ENCODE results near the gene PDZRN3. TPM values are rescaled to one million over a fixed set of nuclear protein-coding genes. Genes with fewer than 3 reads are reported as not detected.
A peak's percentile ranks its signal among the peaks of the same experiment; 100 is the strongest.

The PDZRN3 gene
- total RNA-seq, 2 donors from 2014 or later, result 6.1 to 10.4 TPM

DNA sequence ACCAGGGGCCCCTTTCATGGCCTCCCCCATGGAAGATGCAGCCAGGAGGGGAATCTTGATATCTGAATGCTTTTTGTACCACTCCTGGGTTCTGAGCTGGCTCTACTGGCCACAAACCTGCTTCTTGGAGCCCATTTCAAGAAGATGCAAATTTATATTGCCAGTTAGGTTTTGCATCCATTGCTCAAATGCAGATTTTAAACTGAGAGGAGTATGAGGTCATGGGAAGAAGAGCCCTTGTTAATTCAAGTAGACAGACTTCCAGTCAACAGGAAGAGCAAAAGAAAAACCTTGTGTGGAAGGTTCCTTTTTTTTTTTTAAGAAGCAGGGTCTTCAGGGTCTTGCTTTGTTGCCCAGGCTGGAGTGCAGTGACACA is 133.5 kb downstream of the PDZRN3 start:
- no peak for TF ChIP-seq CTCF (conservative IDR thresholded peaks at IDR 0.05)
- peaks cover 11% of the 10 kb centered on the region for H3K4me1 ChIP-seq (ENCODE audit: control insufficient read depth, insufficient read depth, low read length)
- H3K27ac ChIP-seq (ENCODE audit: low read depth, low read length), result no peak overlapping the region
- no peak overlapping the region for H3K4me3 Mint-ChIP-seq
- H3K9ac ChIP-seq (ENCODE audit: extremely low read depth, low read length, poor library complexity, severe bottlenecking), result no peak overlapping the region
- H3K4me1 Mint-ChIP-seq, result peaks cover 34% of the 10 kb centered on the region
- H3K27me3 Mint-ChIP-seq (ENCODE audit: insufficient read depth), result no peaks in the 10 kb centered on the region
- H3K9me3 Mint-ChIP-seq, result no peaks in the 10 kb centered on the region
- H3K36me3 ChIP-seq (ENCODE audit: control insufficient read depth, insufficient read depth, low read length), result no peaks in the 10 kb centered on the region
- H3K27me3 ChIP-seq (ENCODE audit: control insufficient read depth, insufficient read depth, low read length, poor library complexity, severe bottlenecking), result no peaks in the 10 kb centered on the region
- H3K9me3 ChIP-seq (ENCODE audit: control insufficient read depth, low read length), result no peaks in the 10 kb centered on the region
- H3K36me3 Mint-ChIP-seq (ENCODE audit: low read depth), result no peaks in the 10 kb centered on the region
- H3K4me3 ChIP-seq (ENCODE audit: low read length), result no peak overlapping the region
- DNase-seq, result no peak
- no peak overlapping the region for H3K27ac Mint-ChIP-seq

DNA sequence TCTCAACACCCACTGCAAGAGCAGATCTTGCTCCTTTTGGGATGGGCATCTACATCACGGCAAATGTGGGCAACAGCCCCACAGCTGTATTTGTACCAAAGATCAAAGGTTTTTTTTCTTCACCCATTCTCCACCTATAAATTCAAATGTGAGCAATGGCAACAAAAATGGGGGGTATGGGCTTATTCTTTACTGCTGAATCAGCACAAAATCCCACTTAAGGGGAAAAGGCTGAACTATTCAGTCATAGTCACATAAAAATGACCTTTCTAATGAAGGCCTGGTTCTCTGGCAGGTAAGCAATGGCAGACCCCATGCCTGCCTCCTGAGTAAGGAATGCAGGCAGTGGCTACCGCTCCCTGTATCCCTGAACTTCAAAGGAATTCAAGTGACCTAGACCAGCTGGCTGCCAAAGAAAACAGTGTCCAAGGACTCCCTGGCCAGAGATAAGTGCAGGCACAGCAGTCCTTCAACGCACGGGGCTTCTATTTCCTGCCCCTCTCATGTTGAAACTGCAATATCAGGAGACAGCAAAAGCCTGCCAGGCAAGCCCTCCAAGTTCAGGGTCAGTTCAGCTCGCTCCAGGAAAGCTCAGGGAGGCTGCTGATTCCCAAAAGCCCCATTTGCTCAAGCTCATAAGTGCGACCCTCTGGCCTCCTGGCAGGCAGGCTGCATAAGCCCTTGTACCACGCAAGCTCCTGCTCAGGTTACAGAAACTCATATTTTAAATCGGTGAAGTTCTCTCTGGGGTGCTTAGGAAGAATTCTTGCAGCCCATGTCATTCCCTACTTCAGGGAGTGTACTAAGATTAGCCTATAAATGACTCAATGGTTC is 134.1 kb downstream of the PDZRN3 start:
- 30 to 43% methylated on average over 4 to 8 of the region's 8 CpGs for WGBS, 2 experiments (ENCODE audit: insufficient coverage in 1 of 2, insufficient read length in 1 of 2)
- Mint-ChIP-seq H3K27ac (peak overlapping the region; percentile 58), H3K9me3 (no peaks in the 10 kb centered on the region), H3K4me3 (no peak overlapping the region), H3K4me1 (peaks cover 37% of the 10 kb centered on the region), H3K27me3 (ENCODE audit: insufficient read depth) (no peaks in the 10 kb centered on the region), H3K36me3 (ENCODE audit: low read depth) (no peaks in the 10 kb centered on the region)
- DNase-seq, result peak; percentile 81
- TF ChIP-seq CTCF (conservative IDR thresholded peaks at IDR 0.05), result no peak
- Histone ChIP-seq H3K9me3 (ENCODE audit: control insufficient read depth, low read length) (no peaks in the 10 kb centered on the region), H3K9ac (ENCODE audit: extremely low read depth, low read length, poor library complexity, severe bottlenecking) (no peak overlapping the region), H3K36me3 (ENCODE audit: control insufficient read depth, insufficient read depth, low read length) (no peaks in the 10 kb centered on the region), H3K27ac (ENCODE audit: low read depth, low read length) (no peak overlapping the region), H3K27me3 (ENCODE audit: control insufficient read depth, insufficient read depth, low read length, poor library complexity, severe bottlenecking) (no peaks in the 10 kb centered on the region), H3K4me3 (ENCODE audit: low read length) (no peak overlapping the region), H3K4me1 (ENCODE audit: control insufficient read depth, insufficient read depth, low read length) (peaks cover 16% of the 10 kb centered on the region)

DNA sequence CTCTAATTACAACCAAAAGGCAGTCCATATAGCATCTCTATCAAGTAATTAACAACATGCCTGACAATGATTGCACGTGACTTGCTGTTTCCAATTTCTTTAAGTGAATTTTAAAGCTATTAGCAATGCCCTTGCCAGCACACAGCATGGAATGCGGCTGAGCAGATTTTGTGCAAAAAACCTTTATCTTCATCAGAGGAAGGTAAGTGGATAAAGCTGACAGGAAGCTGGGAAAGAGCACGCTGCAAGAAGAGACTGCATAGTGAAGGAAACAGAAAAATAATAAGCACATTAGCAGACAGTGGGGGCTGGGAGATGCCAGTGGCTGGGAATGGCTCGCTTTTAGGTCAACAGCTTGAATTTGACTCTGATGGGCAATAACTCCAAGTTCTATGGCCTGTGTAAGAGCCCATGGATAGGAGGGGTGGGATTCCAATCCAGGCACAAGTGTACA is 138.8 kb downstream of the PDZRN3 start:
- DNase-seq, result no peak
- Histone ChIP-seq H3K36me3 (ENCODE audit: control insufficient read depth, insufficient read depth, low read length) (no peaks in the 10 kb centered on the region), H3K4me1 (ENCODE audit: control insufficient read depth, insufficient read depth, low read length) (peaks cover 32% of the 10 kb centered on the region), H3K9me3 (ENCODE audit: control insufficient read depth, low read length) (no peaks in the 10 kb centered on the region), H3K27ac (ENCODE audit: low read depth, low read length) (no peak overlapping the region), H3K27me3 (ENCODE audit: control insufficient read depth, insufficient read depth, low read length, poor library complexity, severe bottlenecking) (no peaks in the 10 kb centered on the region), H3K4me3 (ENCODE audit: low read length) (no peak overlapping the region), H3K9ac (ENCODE audit: extremely low read depth, low read length, poor library complexity, severe bottlenecking) (no peak overlapping the region)
- no peaks in the 10 kb centered on the region for H3K9me3 Mint-ChIP-seq
- H3K4me3 Mint-ChIP-seq, result no peak overlapping the region
- 77 to 82% methylated on average over 3 to 4 of the region's 4 CpGs for whole genome bisulfite sequencing, 2 experiments (ENCODE audit: insufficient coverage in 1 of 2, insufficient read length in 1 of 2)
- TF ChIP-seq CTCF (conservative IDR thresholded peaks at IDR 0.05), result no peak
- H3K36me3 Mint-ChIP-seq (ENCODE audit: low read depth), result no peaks in the 10 kb centered on the region
- H3K27ac Mint-ChIP-seq, result no peak overlapping the region
- peaks cover 58% of the 10 kb centered on the region for H3K4me1 Mint-ChIP-seq
- peaks cover 7% of the 10 kb centered on the region for H3K27me3 Mint-ChIP-seq (ENCODE audit: insufficient read depth)

Data from endodermal cell (in vitro differentiated cells).